ENCODE results near the gene CPNE2. TPM values are rescaled to one million over a fixed set of nuclear protein-coding genes. Genes with fewer than 3 reads are reported as not detected.

Gene CPNE2
- total and polyA plus RNA-seq, 8 donors, result 8.7 to 55.4 (median 26.1) TPM

- no peak overlapping the region for H3K27ac ChIP-seq
- no peaks in the 10 kb centered on the region for H3K27me3 ChIP-seq
- peaks cover 0 to 9% (median under 1%) of the 10 kb centered on the region in 4 donors for H3K36me3 ChIP-seq
- H3K9me3 ChIP-seq, result no peaks in the 10 kb centered on the region
- no peak for DNase-seq
- no peak overlapping the region for H3K4me3 ChIP-seq
- H3K4me1 ChIP-seq, result peaks cover 2 to 38% (median 23%) of the 10 kb centered on the region in 4 donors
- intact Hi-C loops (cut with DNase I; ENCODE audit: low total_unique reads), result no loop called here
- WGBS, 5 donors, result 29 to 43% (median 29%) methylated on average over 3 of the region's 3 CpGs
- TF ChIP-seq POLR2AphosphoS5 (IDR thresholded peaks at IDR 0.05) (no peak), POLR2A (IDR thresholded peaks at IDR 0.05) (no peak), EP300 (IDR thresholded peaks at IDR 0.05) (no peak), CTCF (IDR thresholded peaks at IDR 0.05) (no peak)
These were observed 86.9 kb downstream of the CPNE2 start for GRCh38 chr16:57179215-57179828.

- Histone ChIP-seq H3K9me3 (no peaks in the 10 kb centered on the region), H3K36me3 (no peaks in the 10 kb centered on the region), H3K27ac (no peak overlapping the region), H3K4me1 (peaks cover 17 to 63% (median 42%) of the 10 kb centered on the region in 4 donors), H3K4me3 (no peak overlapping the region), H3K27me3 (no peaks in the 10 kb centered on the region)
- TF ChIP-seq POLR2AphosphoS5 (IDR thresholded peaks at IDR 0.05) (no peak), EP300 (IDR thresholded peaks at IDR 0.05) (no peak), POLR2A (IDR thresholded peaks at IDR 0.05) (no peak), CTCF (IDR thresholded peaks at IDR 0.05) (no peak)
- no peak for DNase-seq
- intact Hi-C loops (cut with DNase I; ENCODE audit: low total_unique reads), result no loop called here
- WGBS, 5 donors, result 92 to 99% (median 96%) methylated on average over 4 of the region's 4 CpGs
These were observed 91.7 kb downstream of the CPNE2 start for GRCh38 chr16:57184113-57184512.

- Histone ChIP-seq H3K4me3 (peak overlapping the region; percentile 73 to 99 (median 79)), H3K4me1 (peaks cover 16 to 63% (median 42%) of the 10 kb centered on the region in 4 donors), H3K9me3 (no peaks in the 10 kb centered on the region), H3K27me3 (no peaks in the 10 kb centered on the region), H3K27ac (peak overlapping the region in 4 of 5 donors; percentile 89 to 98 (median 94)), H3K36me3 (no peaks in the 10 kb centered on the region)
- 14 to 19% (median 18%) methylated on average over 15 of the region's 15 CpGs for WGBS, 5 donors
- no peak for TF ChIP-seq POLR2AphosphoS5 (IDR thresholded peaks at IDR 0.05)
- no peak for TF ChIP-seq EP300 (IDR thresholded peaks at IDR 0.05)
- TF ChIP-seq CTCF (IDR thresholded peaks at IDR 0.05), result no peak
- no peak for TF ChIP-seq POLR2A (IDR thresholded peaks at IDR 0.05)
- intact Hi-C loops (cut with DNase I; ENCODE audit: low total_unique reads), result no loop called here
- peak in 1 of 2 donors; percentile 38 for DNase-seq
These were observed 92.6 kb downstream of the CPNE2 start for GRCh38 chr16:57184887-57185445.

GRCh38 chr16:57185446-57185944 is 93.1 kb downstream of the CPNE2 start:
- no peaks in the 10 kb centered on the region for H3K36me3 ChIP-seq
- peak; percentile 53 to 78 for DNase-seq
- TF ChIP-seq CTCF (IDR thresholded peaks at IDR 0.05) (no peak), POLR2AphosphoS5 (IDR thresholded peaks at IDR 0.05) (no peak), EP300 (IDR thresholded peaks at IDR 0.05) (no peak), POLR2A (IDR thresholded peaks at IDR 0.05) (no peak)
- WGBS, 5 donors, result 0 to 1% (median 0%) methylated on average over 30 to 37 of the region's 37 CpGs
- no peaks in the 10 kb centered on the region for H3K9me3 ChIP-seq
- H3K27ac ChIP-seq, result peak overlapping the region; percentile 89 to 98 (median 93)
- peak overlapping the region; percentile 73 to 99 (median 79) for H3K4me3 ChIP-seq
- H3K27me3 ChIP-seq, result no peaks in the 10 kb centered on the region
- intact Hi-C loops (cut with DNase I; ENCODE audit: low total_unique reads), result no loop called here
- peaks cover 16 to 69% (median 42%) of the 10 kb centered on the region in 4 donors for H3K4me1 ChIP-seq
